ENCODE measurements around the gene ZNRF1. TPM values are rescaled to one million over a fixed set of nuclear protein-coding genes. Genes with fewer than 3 reads are reported as not detected.
A peak's percentile ranks its signal among the peaks of the same experiment; 100 is the strongest.

The ZNRF1 gene
- total and polyA plus RNA-seq, 2 of the 13 experiments (the other 11 are each of a cell fraction or from before 2014, with no cell fraction given) = 43.9 to 58.7 TPM

DNA sequence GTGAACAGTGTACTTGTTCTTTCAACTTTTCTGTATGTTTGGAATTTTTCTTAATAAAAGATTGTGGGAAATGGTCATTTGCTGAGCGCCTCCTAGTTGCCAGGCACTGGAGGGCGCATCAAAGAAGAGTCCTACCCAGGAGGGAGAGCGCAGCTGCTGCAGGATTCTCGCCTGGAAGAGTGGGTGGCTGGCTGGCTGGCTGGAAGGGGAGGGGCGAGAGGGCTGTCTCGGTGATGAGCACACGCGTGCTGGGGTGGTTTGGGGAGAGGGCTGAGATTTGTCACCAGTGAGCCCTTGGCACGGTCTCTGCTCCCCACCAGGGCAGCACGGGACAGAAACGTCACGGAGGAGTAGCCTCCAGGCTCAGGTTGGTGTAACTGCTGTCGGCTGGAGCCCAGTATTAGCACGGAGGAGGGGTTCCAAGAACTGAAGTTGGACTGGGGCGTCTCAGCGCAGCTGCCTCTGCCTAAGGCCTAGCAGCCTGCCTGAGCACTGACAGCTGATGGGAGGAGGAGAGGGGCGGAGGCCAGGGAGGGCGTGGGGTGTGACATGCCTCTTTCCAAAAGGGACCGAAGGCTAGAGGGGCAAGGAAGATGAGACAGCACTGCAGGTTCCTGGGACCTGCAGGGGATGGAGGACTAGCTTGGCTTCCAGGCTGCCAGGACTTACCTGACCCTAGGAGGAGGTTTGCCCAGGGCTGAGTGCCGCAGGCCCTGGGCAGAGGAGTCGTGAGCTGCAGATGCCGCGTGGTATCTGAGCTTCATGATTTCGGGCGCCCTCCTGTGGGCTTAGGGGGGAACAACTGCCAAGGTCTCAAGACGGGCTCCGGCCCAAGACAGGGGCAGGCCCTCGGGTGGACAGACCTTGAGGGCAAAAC lies 112.1 kb downstream of the ZNRF1 start (continued):
- TF ChIP-seq, protein P1, sequence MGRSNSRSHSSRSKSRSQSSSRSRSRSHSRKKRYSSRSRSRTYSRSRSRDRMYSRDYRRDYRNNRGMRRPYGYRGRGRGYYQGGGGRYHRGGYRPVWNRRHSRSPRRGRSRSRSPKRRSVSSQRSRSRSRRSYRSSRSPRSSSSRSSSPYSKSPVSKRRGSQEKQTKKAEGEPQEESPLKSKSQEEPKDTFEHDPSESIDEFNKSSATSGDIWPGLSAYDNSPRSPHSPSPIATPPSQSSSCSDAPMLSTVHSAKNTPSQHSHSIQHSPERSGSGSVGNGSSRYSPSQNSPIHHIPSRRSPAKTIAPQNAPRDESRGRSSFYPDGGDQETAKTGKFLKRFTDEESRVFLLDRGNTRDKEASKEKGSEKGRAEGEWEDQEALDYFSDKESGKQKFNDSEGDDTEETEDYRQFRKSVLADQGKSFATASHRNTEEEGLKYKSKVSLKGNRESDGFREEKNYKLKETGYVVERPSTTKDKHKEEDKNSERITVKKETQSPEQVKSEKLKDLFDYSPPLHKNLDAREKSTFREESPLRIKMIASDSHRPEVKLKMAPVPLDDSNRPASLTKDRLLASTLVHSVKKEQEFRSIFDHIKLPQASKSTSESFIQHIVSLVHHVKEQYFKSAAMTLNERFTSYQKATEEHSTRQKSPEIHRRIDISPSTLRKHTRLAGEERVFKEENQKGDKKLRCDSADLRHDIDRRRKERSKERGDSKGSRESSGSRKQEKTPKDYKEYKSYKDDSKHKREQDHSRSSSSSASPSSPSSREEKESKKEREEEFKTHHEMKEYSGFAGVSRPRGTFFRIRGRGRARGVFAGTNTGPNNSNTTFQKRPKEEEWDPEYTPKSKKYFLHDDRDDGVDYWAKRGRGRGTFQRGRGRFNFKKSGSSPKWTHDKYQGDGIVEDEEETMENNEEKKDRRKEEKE (IDR thresholded peaks at IDR 0.05) = no peak
- peak; percentile 60 for TF ChIP-seq ZNF781 (CRISPR knock-in tag; IDR thresholded peaks at IDR 0.05; ENCODE audit: borderline replicate concordance, not compliant biosample characterization)
- no peak; the same call in 1 of the 2 replicates for TF ChIP-seq TARDBP (CRISPR knock-in tag; IDR thresholded peaks at IDR 0.05)
- TF ChIP-seq, protein P2, sequence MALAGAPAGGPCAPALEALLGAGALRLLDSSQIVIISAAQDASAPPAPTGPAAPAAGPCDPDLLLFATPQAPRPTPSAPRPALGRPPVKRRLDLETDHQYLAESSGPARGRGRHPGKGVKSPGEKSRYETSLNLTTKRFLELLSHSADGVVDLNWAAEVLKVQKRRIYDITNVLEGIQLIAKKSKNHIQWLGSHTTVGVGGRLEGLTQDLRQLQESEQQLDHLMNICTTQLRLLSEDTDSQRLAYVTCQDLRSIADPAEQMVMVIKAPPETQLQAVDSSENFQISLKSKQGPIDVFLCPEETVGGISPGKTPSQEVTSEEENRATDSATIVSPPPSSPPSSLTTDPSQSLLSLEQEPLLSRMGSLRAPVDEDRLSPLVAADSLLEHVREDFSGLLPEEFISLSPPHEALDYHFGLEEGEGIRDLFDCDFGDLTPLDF (CRISPR knock-in tag; IDR thresholded peaks at IDR 0.05) = no peak
- TF ChIP-seq ONECUT2 (CRISPR knock-in tag; IDR thresholded peaks at IDR 0.05) = 0 out of 2 replicates have a peak, but pooled peaks have one; percentile 5
- TF ChIP-seq ZNF788 (CRISPR knock-in tag; IDR thresholded peaks at IDR 0.05; ENCODE audit: borderline replicate concordance) = peak; percentile 80; the same call in 1 of the 2 replicates
- TF ChIP-seq NCOA2 (CRISPR knock-in tag; IDR thresholded peaks at IDR 0.05) = no peak; the same call in 1 of the 2 replicates
- no peak for TF ChIP-seq PCBP2 (optimal IDR thresholded peaks at IDR 0.05; ENCODE audit: low read depth, low read length, poor library complexity, severe bottlenecking)
- TF ChIP-seq ZNF180 (CRISPR knock-in tag; IDR thresholded peaks at IDR 0.05; ENCODE audit: borderline replicate concordance, low read depth) = no peak
- TF ChIP-seq, protein P3, sequence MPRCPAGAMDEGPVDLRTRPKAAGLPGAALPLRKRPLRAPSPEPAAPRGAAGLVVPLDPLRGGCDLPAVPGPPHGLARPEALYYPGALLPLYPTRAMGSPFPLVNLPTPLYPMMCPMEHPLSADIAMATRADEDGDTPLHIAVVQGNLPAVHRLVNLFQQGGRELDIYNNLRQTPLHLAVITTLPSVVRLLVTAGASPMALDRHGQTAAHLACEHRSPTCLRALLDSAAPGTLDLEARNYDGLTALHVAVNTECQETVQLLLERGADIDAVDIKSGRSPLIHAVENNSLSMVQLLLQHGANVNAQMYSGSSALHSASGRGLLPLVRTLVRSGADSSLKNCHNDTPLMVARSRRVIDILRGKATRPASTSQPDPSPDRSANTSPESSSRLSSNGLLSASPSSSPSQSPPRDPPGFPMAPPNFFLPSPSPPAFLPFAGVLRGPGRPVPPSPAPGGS (CRISPR knock-in tag; IDR thresholded peaks at IDR 0.05) = peak; percentile 86
- no peak for TF ChIP-seq ASH2L (IDR thresholded peaks at IDR 0.05; ENCODE audit: insufficient read length, low read depth, low read length)
- TF ChIP-seq ZNF747 (CRISPR knock-in tag; IDR thresholded peaks at IDR 0.05; ENCODE audit: borderline replicate concordance) = peak; percentile 60; the same call in 1 of the 2 replicates
- TF ChIP-seq RFX1 (IDR thresholded peaks at IDR 0.05) = no peak
- no peak for TF ChIP-seq CAMTA2 (CRISPR knock-in tag; IDR thresholded peaks at IDR 0.05; ENCODE audit: borderline replicate concordance)
- peak; percentile 23 for TF ChIP-seq HNRNPLL (IDR thresholded peaks at IDR 0.05; ENCODE audit: low read depth, low read length, poor library complexity, severe bottlenecking)
- TF ChIP-seq ZNF557 (CRISPR knock-in tag; IDR thresholded peaks at IDR 0.05) = no peak
- TF ChIP-seq GZF1 (CRISPR knock-in tag; IDR thresholded peaks at IDR 0.05) = no peak
- TF ChIP-seq, protein P4, sequence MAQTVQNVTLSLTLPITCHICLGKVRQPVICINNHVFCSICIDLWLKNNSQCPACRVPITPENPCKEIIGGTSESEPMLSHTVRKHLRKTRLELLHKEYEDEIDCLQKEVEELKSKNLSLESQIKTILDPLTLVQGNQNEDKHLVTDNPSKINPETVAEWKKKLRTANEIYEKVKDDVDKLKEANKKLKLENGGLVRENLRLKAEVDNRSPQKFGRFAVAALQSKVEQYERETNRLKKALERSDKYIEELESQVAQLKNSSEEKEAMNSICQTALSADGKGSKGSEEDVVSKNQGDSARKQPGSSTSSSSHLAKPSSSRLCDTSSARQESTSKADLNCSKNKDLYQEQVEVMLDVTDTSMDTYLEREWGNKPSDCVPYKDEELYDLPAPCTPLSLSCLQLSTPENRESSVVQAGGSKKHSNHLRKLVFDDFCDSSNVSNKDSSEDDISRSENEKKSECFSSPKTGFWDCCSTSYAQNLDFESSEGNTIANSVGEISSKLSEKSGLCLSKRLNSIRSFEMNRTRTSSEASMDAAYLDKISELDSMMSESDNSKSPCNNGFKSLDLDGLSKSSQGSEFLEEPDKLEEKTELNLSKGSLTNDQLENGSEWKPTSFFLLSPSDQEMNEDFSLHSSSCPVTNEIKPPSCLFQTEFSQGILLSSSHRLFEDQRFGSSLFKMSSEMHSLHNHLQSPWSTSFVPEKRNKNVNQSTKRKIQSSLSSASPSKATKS (CRISPR knock-in tag; IDR thresholded peaks at IDR 0.05) = no peak
- TF ChIP-seq ATF7 (IDR thresholded peaks at IDR 0.05) = no peak
- peak; percentile 26; the same call in 1 of the 2 replicates for TF ChIP-seq ATF7 (CRISPR knock-in tag; IDR thresholded peaks at IDR 0.05)
- TF ChIP-seq KAT8 (CRISPR knock-in tag; IDR thresholded peaks at IDR 0.05) = peak; percentile 36; the same call in 1 of the 2 replicates
- TF ChIP-seq MTA1 (CRISPR knock-in tag; IDR thresholded peaks at IDR 0.05; ENCODE audit: borderline replicate concordance) = peak; percentile 81; the same call in 1 of the 2 replicates

Measured in HepG2 (cell line).